MM.1S (cell line): ENCODE measurements around the gene HEXIM2.

Experiments used
- DNase-seq: peaks from one replicate; pipeline ENCODE4 v3.0.0-alpha.2; 2015
- H2AFZ ChIP-seq: fragments of 300-600 bp; sonication (generic); 2 replicates; pipeline ENCODE4 v1.6.0; 2016; ENCODE audit warnings: antibody characterized with exemption, low read length
- H3F3A ChIP-seq: fragments of 300-600 bp; sonication (generic); 2 replicates; pipeline ENCODE4 v1.6.1; 2016; ENCODE audit warnings: mild to moderate bottlenecking, antibody characterized with exemption, low read length, moderate library complexity, mixed read lengths; ENCODE audit not compliant: insufficient read depth
- H3K27ac ChIP-seq: fragments of 300-600 bp; sonication (generic); 2 replicates; pipeline ENCODE4 v1.5.1; 2016; ENCODE audit warnings: mild to moderate bottlenecking, low read length
- H3K27me3 ChIP-seq: fragments of 300-600 bp; sonication (generic); replicated peaks from 2 replicates; pipeline ENCODE4 v1.6.0; 2016; ENCODE audit warnings: low read length; ENCODE audit not compliant: insufficient read depth
- H3K36me3 ChIP-seq: fragments of 300-600 bp; sonication (generic); replicated peaks from 2 replicates; pipeline ENCODE4 v1.6.1; 2016; ENCODE audit warnings: mild to moderate bottlenecking, low read length, mixed read lengths; ENCODE audit not compliant: insufficient read depth
- H3K4me1 ChIP-seq: fragments of 300-600 bp; sonication (generic); 2 replicates; pipeline ENCODE4 v1.6.1; 2016; ENCODE audit warnings: low read length, mixed read lengths
- H3K4me2 ChIP-seq: fragments of 300-600 bp; sonication (generic); 2 replicates; pipeline ENCODE4 v1.6.0; 2016; ENCODE audit warnings: low read depth, low read length
- H3K4me3 ChIP-seq: fragments of 300-600 bp; sonication (generic); 2 replicates; pipeline ENCODE4 v1.5.1; 2016; ENCODE audit warnings: low read length, mixed read lengths
- H3K79me2 ChIP-seq: fragments of 300-600 bp; sonication (generic); 2 replicates; pipeline ENCODE4 v1.6.1; 2016; ENCODE audit warnings: mixed run types, low read length, mixed read lengths
- H3K9ac ChIP-seq: fragments of 300-600 bp; sonication (generic); 2 replicates; pipeline ENCODE4 v1.6.1; 2016; ENCODE audit warnings: low read length, mixed read lengths
- H3K9me2 ChIP-seq: fragments of 300-600 bp; sonication (generic); replicated peaks from 2 replicates; pipeline ENCODE4 v1.6.1; 2016; ENCODE audit warnings: mild to moderate bottlenecking, low read length, mixed read lengths; ENCODE audit not compliant: insufficient read depth
- H3K9me3 ChIP-seq: fragments of 300-600 bp; sonication (generic); replicated peaks from 2 replicates; pipeline ENCODE4 v1.6.1; 2016; ENCODE audit warnings: mild to moderate bottlenecking, low read length, mixed read lengths; ENCODE audit not compliant: insufficient read depth
- H4K20me1 ChIP-seq: fragments of 300-600 bp; sonication (generic); 2 replicates; pipeline ENCODE4 v1.6.1; 2016; ENCODE audit warnings: mild to moderate bottlenecking, low read length, moderate library complexity, mixed read lengths; ENCODE audit not compliant: insufficient read depth
- EZH2 ChIP-seq: fragments of 300-600 bp; sonication (generic); optimal IDR thresholded peaks from 2 replicates; pipeline ENCODE3; 2017; ENCODE audit warnings: low read depth, mild to moderate bottlenecking, antibody characterized with exemption, low read length, mixed read lengths
- EZH2phosphoT487 ChIP-seq: fragments of 300-600 bp; sonication (generic); IDR thresholded peaks from 2 replicates; pipeline ENCODE4 v1.6.1; 2018; ENCODE audit warnings: antibody characterized with exemption, low read length
- TF ChIP-seq, protein P1 (sequence below): fragments of 300-600 bp; sonication (generic); IDR thresholded peaks from 2 replicates; pipeline ENCODE4 v1.5.1; 2016; ENCODE audit warnings: antibody characterized with exemption, low read length, mixed read lengths

HEXIM2 gene

DNA sequence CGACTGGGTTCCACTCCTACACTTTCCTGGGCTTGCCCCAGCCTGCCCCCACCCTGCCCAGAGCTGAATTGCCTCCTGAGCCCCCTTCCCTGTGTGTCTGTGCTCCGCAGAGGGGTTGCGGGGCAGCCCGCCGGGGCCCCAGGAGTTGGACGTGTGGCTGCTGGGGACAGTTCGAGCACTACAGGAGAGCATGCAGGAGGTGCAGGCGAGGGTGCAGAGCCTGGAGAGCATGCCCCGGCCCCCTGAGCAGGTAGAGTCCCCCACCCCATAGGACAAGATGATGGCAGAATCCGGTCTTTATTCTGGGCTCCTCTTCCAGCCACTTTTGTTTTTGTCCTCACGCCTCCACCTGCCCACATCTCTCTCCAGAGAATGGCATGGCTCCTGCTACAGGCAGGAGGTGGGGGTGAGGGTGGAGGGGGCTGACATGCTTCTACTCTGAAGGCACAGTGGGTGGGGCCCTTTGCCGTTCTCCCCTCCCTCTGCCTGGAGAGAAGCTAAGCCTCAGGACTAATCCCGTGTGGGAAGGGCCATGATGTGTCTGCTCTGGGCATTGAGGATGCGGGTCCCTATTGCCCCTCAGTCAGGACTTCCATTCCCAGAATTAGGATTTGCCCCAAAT lies 22.7 kb upstream of the HEXIM2 start:
- TF ChIP-seq EZH2 (no peak), EZH2phosphoT487 (no peak)
- TF ChIP-seq, protein P1, sequence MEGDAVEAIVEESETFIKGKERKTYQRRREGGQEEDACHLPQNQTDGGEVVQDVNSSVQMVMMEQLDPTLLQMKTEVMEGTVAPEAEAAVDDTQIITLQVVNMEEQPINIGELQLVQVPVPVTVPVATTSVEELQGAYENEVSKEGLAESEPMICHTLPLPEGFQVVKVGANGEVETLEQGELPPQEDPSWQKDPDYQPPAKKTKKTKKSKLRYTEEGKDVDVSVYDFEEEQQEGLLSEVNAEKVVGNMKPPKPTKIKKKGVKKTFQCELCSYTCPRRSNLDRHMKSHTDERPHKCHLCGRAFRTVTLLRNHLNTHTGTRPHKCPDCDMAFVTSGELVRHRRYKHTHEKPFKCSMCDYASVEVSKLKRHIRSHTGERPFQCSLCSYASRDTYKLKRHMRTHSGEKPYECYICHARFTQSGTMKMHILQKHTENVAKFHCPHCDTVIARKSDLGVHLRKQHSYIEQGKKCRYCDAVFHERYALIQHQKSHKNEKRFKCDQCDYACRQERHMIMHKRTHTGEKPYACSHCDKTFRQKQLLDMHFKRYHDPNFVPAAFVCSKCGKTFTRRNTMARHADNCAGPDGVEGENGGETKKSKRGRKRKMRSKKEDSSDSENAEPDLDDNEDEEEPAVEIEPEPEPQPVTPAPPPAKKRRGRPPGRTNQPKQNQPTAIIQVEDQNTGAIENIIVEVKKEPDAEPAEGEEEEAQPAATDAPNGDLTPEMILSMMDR: no peak
- Histone ChIP-seq H3K9me3 (no peaks in the 10 kb centered on the region), H2AFZ (no peak overlapping the region), H3K27ac (no peak overlapping the region), H3K9me2 (no peaks in the 10 kb centered on the region), H3K4me3 (no peak overlapping the region), H3F3A (no peaks in the 10 kb centered on the region), H3K4me2 (no peak overlapping the region), H3K79me2 (peaks cover 12% of the 10 kb centered on the region; the same call in 1 of the 2 replicates), H3K4me1 (peaks cover 5% of the 10 kb centered on the region), H3K27me3 (no peaks in the 10 kb centered on the region), H3K9ac (no peak overlapping the region), H4K20me1 (no peaks in the 10 kb centered on the region), H3K36me3 (no peaks in the 10 kb centered on the region)
- DNase-seq: no peak

DNA sequence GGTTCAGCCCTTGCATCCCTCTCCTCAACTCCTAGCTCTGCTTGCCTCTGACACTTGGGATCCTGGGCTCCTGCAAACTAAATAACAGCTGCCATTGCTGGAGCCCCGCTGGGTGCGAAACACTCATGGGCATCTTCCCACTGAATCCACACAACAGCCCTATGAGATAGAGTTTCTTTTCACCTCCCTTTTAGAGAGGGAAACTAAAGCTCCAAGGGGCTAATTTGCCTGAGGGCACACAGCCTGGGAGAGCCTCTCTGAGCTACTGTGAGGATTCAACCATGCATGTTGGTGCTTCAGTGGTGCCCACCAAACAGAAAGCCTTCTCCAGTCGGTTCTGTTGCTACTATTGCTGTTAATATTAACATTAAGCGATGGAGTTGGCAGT lies 22.1 kb upstream of the HEXIM2 start:
- H3K9ac ChIP-seq: no peak overlapping the region
- no peaks in the 10 kb centered on the region for H3F3A ChIP-seq
- no peaks in the 10 kb centered on the region for H3K9me2 ChIP-seq
- H3K36me3 ChIP-seq: no peaks in the 10 kb centered on the region
- H3K4me3 ChIP-seq: no peak overlapping the region
- no peaks in the 10 kb centered on the region for H3K27me3 ChIP-seq
- no peak overlapping the region for H3K27ac ChIP-seq
- no peak overlapping the region for H3K4me2 ChIP-seq
- TF ChIP-seq, protein P1: no peak
- TF ChIP-seq EZH2 (no peak), EZH2phosphoT487 (no peak)
- peaks cover 5% of the 10 kb centered on the region for H3K4me1 ChIP-seq
- H4K20me1 ChIP-seq: no peaks in the 10 kb centered on the region
- no peaks in the 10 kb centered on the region for H3K9me3 ChIP-seq
- DNase-seq: no peak
- peaks cover 12% of the 10 kb centered on the region; the same call in 1 of the 2 replicates for H3K79me2 ChIP-seq
- no peak overlapping the region for H2AFZ ChIP-seq

DNA sequence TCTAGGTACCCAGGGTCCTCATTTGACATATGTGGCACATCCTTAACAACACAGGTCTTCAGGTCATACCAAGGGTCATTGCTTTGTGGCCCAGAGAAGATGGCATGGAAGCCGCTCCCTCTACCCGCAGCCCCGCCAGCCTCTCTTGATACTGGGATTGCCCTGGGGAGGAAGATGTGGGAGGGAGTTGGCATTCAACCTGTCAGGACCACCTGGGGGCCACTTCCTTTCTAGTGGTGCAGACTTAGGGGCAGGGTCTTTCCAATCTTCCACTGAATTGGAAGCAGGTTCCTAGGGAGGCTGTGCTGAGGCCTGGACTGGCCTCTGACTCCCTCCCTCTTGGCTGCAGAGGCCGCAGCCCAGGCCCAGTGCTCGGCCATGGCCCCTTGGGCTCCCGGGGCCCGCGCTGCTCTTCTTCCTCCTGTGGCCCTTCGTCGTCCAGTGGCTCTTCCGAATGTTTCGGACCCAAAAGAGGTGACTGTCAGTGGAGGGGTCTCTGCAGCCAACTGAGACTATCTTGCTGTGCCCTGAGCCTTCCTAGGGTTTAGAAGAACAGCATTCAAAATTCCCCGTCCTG lies 18.5 kb upstream of the HEXIM2 start:
- Histone ChIP-seq H4K20me1 (no peaks in the 10 kb centered on the region), H3K4me1 (no peaks in the 10 kb centered on the region), H3F3A (peaks cover 2% of the 10 kb centered on the region; the same call in 1 of the 2 replicates), H3K4me2 (no peak overlapping the region), H3K36me3 (no peaks in the 10 kb centered on the region), H3K9me3 (no peaks in the 10 kb centered on the region), H2AFZ (no peak overlapping the region), H3K9ac (no peak overlapping the region), H3K27me3 (no peaks in the 10 kb centered on the region), H3K9me2 (no peaks in the 10 kb centered on the region), H3K27ac (no peak overlapping the region), H3K4me3 (no peak overlapping the region), H3K79me2 (no peaks in the 10 kb centered on the region)
- TF ChIP-seq EZH2 (no peak), EZH2phosphoT487 (no peak)
- TF ChIP-seq, protein P1: no peak
- no peak for DNase-seq
